ENCODE data around the gene PMEPA1. TPM values are rescaled to one million over a fixed set of nuclear protein-coding genes. Genes with fewer than 3 reads are reported as not detected.

PMEPA1 gene
- total RNA-seq, 4 donors from 2014 or later: 9.6 to 47.5 (median 18.9) TPM

- Histone ChIP-seq H3K36me3 (no peaks in the 10 kb centered on the region), H3K4me1 (peaks cover 2 to 19% (median 4%) of the 10 kb centered on the region in 3 donors), H3K27ac (no peak overlapping the region), H3K27me3 (no peaks in the 10 kb centered on the region), H3K4me3 (no peak overlapping the region), H3K9me3 (peaks cover 0 to 9% (median 0%) of the 10 kb centered on the region in 3 donors)
- 38 to 57% methylated on average over 3 of the region's 3 CpGs for WGBS, 2 donors (ENCODE audit: low coverage in 1 of 2)
- TF ChIP-seq POLR2AphosphoS5 (IDR thresholded peaks at IDR 0.05): no peak
- no peak for TF ChIP-seq POLR2A (IDR thresholded peaks at IDR 0.05)
- TF ChIP-seq CTCF (IDR thresholded peaks at IDR 0.05): no peak
- TF ChIP-seq EP300 (IDR thresholded peaks at IDR 0.05): no peak
- ATAC-seq: no peak
These were observed 44.4 kb upstream of the PMEPA1 start for GRCh38 chr20:57754190-57754589.

- no peaks in the 10 kb centered on the region for H3K27me3 ChIP-seq
- whole genome bisulfite sequencing, 2 donors (ENCODE audit: low coverage in 1 of 2): 21 to 27% methylated on average over 4 to 5 of the region's 14 CpGs
- ATAC-seq: no peak
- no peak overlapping the region for H3K27ac ChIP-seq
- no peaks in the 10 kb centered on the region for H3K36me3 ChIP-seq
- H3K4me3 ChIP-seq: no peak overlapping the region
- H3K9me3 ChIP-seq: peaks cover 0 to 9% (median 0%) of the 10 kb centered on the region in 3 donors
- TF ChIP-seq CTCF (IDR thresholded peaks at IDR 0.05) (no peak), POLR2A (IDR thresholded peaks at IDR 0.05) (no peak)
- H3K4me1 ChIP-seq: peaks cover 2 to 25% (median 7%) of the 10 kb centered on the region in 3 donors
These were observed 43.7 kb upstream of the PMEPA1 start for GRCh38 chr20:57753332-57754164.

GRCh38 chr20:57751411-57751810 is 41.6 kb upstream of the PMEPA1 start:
- Histone ChIP-seq H3K4me3 (no peak overlapping the region), H3K27me3 (no peaks in the 10 kb centered on the region), H3K36me3 (no peaks in the 10 kb centered on the region), H3K27ac (no peak overlapping the region), H3K9me3 (no peaks in the 10 kb centered on the region), H3K4me1 (peaks cover 2 to 44% (median 13%) of the 10 kb centered on the region in 3 donors)
- WGBS, 2 donors (ENCODE audit: low coverage in 1 of 2): 100% methylated on average over 4 of the region's 5 CpGs; no CpG with 5 or more reads in 1 of the 2 donors
- no peak for ATAC-seq
- TF ChIP-seq POLR2AphosphoS5 (IDR thresholded peaks at IDR 0.05) (no peak), CTCF (IDR thresholded peaks at IDR 0.05) (no peak), EP300 (IDR thresholded peaks at IDR 0.05) (no peak), POLR2A (IDR thresholded peaks at IDR 0.05) (no peak)

GRCh38 chr20:57749869-57750268 is 40.1 kb upstream of the PMEPA1 start:
- Histone ChIP-seq H3K27ac (no peak overlapping the region), H3K4me3 (no peak overlapping the region), H3K4me1 (peaks cover 2 to 44% (median 13%) of the 10 kb centered on the region in 3 donors), H3K27me3 (no peaks in the 10 kb centered on the region), H3K36me3 (no peaks in the 10 kb centered on the region), H3K9me3 (no peaks in the 10 kb centered on the region)
- TF ChIP-seq POLR2AphosphoS5 (IDR thresholded peaks at IDR 0.05) (no peak), CTCF (IDR thresholded peaks at IDR 0.05) (no peak), POLR2A (IDR thresholded peaks at IDR 0.05) (no peak), EP300 (IDR thresholded peaks at IDR 0.05) (no peak)
- no peak for ATAC-seq
- WGBS, 2 donors (ENCODE audit: low coverage in 1 of 2): 75% methylated on average over 5 to 7 of the region's 7 CpGs
